OCI-LY7 (cell line): ENCODE measurements around the gene CHCHD6.

Experiments
- CTCF ChIP-seq: fragments of 200-600 bp; sonication (generic); conservative IDR thresholded peaks from 2 replicates; pipeline ENCODE4 v1.5.1; 2014; ENCODE audit warnings: mild to moderate bottlenecking, antibody characterized with exemption, low read length, moderate library complexity, mixed read lengths
- EZH2phosphoT487 ChIP-seq: fragments of 200-600 bp; sonication (generic); IDR thresholded peaks from 2 replicates; pipeline ENCODE4 v1.6.1; 2018; ENCODE audit warnings: low read depth, borderline replicate concordance, mild to moderate bottlenecking, mixed run types, antibody characterized with exemption, low read length, moderate library complexity, mixed read lengths

GRCh38 chr3:126680667-126681055 is 23.4 kb upstream of the CHCHD6 start:
- TF ChIP-seq CTCF (no peak), EZH2phosphoT487 (no peak)
